ENCODE results near the gene ARPP19. TPM values are rescaled to one million over a fixed set of nuclear protein-coding genes. Genes with fewer than 3 reads are reported as not detected.

Gene ARPP19, protein sequence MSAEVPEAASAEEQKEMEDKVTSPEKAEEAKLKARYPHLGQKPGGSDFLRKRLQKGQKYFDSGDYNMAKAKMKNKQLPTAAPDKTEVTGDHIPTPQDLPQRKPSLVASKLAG
- total RNA-seq (100 to 1,000 TPM; 105 to 130 TPM), polyA plus RNA-seq (10 to 100 TPM; 51.3 to 65.9 TPM)

DNA sequence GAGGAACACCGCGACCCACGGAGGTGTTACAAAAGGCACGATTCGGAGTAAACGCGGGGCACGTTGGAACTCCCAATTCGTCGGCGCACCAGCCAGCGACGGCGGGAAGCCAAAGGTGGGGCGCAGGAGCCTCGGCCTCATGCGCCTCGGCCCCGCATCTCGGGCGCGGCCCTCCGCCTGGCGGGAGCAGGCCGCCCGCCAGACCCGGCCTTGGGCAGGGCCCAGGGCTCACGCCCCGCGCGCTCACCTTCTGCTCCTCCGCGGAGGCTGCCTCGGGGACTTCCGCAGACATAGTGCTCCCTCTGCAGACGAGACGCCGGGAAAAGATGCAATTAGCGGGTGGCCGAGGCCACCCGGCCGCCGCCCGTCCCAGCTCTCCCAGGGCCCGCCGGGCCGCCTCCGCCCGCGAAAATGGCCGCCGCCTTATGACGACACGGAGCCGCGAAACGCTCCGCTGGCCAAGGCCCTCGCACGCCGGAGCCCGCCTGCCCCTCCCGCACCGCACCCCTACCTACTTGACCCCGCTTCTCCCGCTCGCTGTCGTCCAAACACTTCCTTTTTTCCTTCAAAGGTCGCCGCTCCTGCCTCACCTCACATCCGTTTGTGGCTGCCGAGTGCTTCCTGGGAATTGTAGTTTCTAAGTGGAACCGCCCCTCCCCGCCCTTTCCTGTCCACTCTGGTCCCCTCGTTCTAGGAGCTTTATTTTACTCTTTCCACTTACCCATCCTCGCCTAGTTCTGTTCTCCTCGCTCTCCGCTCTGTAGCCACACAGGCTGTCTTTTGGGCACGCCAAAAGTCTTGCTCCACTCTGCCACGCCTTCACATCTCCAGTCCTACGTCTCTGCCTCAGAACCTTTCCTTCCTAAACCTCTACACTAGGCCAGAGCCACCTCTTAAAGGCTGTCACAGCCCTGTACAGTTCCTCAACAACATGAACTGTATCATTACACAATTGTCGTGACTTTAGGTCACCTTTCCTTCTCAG, at the start of gene ARPP19:
Gene ARPP19, minus strand, starts transcription at position 430 of the 985 bp plus-strand sequence. Its CDS starts 138 bp downstream, at position 292.
- H3K9me3 Mint-ChIP-seq: peaks cover 0 to 3% (median 0%) of the 10 kb centered on the region in 8 donors
- H3K4me3 ChIP-seq (ENCODE audit: low read length in 2 of 2): peak within 1 kb of the TSS; percentile 64 to 80
- peaks cover 42% of the 10 kb centered on the region for H3K4me1 ChIP-seq (ENCODE audit: insufficient read depth, low read length)
- ChIA-PET CTCF (ENCODE audit: partially characterized antibody) (interaction anchor here (0.7 to 1.3 kb wide), 6 partner anchors 162 to 289 kb away, joined by 3 read pairs; no protein-coding TSS in a partner anchor), POLR2A (ENCODE audit: partially characterized antibody) (interaction anchor here (0.5 to 1.7 kb wide), 13 partner anchors 10 to 239 kb away, joined by 3 to 14 read pairs (median 4); partner anchors contain the start of genes ATOSA and MYO5A)
- peak within 1 kb of the TSS; percentile 98 to 100 (median 100) for H3K27ac Mint-ChIP-seq
- H3K36me3 ChIP-seq (ENCODE audit: insufficient read depth, low read length): no peaks in the 10 kb centered on the region
- H3K9me3 ChIP-seq (ENCODE audit: control insufficient read depth in 1 of 2, low read length in 2 of 2): no peaks in the 10 kb centered on the region
- intact Hi-C loops (cut with micrococcal nuclease): loop anchor here (1.0 to 10.0 kb wide), 8 partner anchors 40 to 390 kb away; partner anchors contain the start of gene ATOSA
- H3K27ac ChIP-seq (ENCODE audit: low read depth, low read length): peak within 1 kb of the TSS; percentile 98
- DNase-seq: peak; percentile 78 to 84 (median 80)
- no peaks in the 10 kb centered on the region for H3K27me3 Mint-ChIP-seq
- H3K4me1 Mint-ChIP-seq: peaks cover 29 to 44% (median 37%) of the 10 kb centered on the region in 4 donors
- peaks cover 0 to 11% of the 10 kb centered on the region in 2 donors for H3K36me3 Mint-ChIP-seq
- peak within 1 kb of the TSS; percentile 94 to 100 (median 96) for H3K4me3 Mint-ChIP-seq
- H3K27me3 ChIP-seq (ENCODE audit: insufficient read depth, low read length): no peaks in the 10 kb centered on the region

DNA sequence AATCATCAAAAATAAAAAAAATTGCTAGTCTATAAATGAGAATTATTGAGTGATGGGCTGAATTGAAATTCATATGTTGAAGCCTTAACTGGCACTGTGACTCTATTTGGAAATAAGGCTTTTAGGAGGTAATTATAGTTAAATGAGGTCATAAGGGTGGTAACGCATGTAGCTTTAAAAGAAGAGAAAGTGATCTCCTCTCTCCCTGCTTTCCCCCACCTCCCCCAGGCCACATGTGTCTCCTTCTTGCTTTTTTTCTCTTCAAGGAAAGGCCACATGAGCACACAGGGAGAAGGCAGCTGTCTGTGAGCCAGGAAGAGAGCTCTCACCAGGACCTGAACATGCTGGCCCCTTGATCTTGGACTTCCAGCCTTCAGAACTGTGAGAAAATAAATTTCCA, 48.2 kb upstream of the ARPP19 start:
- Histone ChIP-seq H3K9me3 (ENCODE audit: control insufficient read depth in 1 of 2, low read length in 2 of 2) (no peaks in the 10 kb centered on the region), H3K4me1 (ENCODE audit: insufficient read depth, low read length) (no peaks in the 10 kb centered on the region), H3K4me3 (ENCODE audit: low read length in 2 of 2) (no peak overlapping the region), H3K27ac (ENCODE audit: low read depth, low read length) (no peak overlapping the region), H3K27me3 (ENCODE audit: insufficient read depth, low read length) (no peaks in the 10 kb centered on the region), H3K36me3 (ENCODE audit: insufficient read depth, low read length) (peaks cover 12% of the 10 kb centered on the region)
- H3K27ac Mint-ChIP-seq: no peak overlapping the region
- intact Hi-C loops (cut with micrococcal nuclease): no loop called here
- H3K4me3 Mint-ChIP-seq: no peak overlapping the region
- POLR2A ChIA-PET (ENCODE audit: partially characterized antibody): interaction anchor here (0.7 to 1.5 kb wide), 2 partner anchors 26 to 770 kb away, joined by 3 to 5 read pairs; no protein-coding TSS in a partner anchor
- H3K9me3 Mint-ChIP-seq: peaks cover 0 to 2% (median 0%) of the 10 kb centered on the region in 8 donors
- peaks cover 32 to 62% of the 10 kb centered on the region in 2 donors for H3K36me3 Mint-ChIP-seq
- no peak for DNase-seq
- H3K27me3 Mint-ChIP-seq: no peaks in the 10 kb centered on the region
- H3K4me1 Mint-ChIP-seq: peaks cover 0 to 4% (median 1%) of the 10 kb centered on the region in 4 donors
- CTCF ChIA-PET (ENCODE audit: partially characterized antibody): interaction anchor here (0.7 to 1.4 kb wide), 2 partner anchors 62 to 473 kb away, joined by 3 read pairs; partner anchors contain the start of gene ATOSA

DNA sequence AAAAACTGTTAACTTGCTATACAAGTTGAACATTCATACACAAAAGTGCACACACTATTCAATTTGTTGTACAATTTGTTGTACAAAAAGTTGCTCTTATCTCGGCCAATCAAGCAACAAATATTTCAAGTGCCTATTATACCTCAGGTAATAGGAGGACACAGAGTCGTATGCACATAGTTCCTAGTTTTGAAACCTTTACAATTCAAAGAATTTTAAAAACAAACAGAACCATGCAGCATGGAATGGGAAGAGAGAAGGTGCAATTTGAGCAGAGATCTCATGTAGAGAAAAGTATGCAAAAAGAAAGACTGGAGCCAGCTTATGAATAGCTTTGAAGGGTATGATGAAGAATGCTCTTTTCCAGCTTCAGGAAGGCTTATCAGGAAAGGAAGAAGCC, 46.5 kb upstream of the ARPP19 start:
- ChIA-PET CTCF (ENCODE audit: partially characterized antibody) (interaction anchor here (1.0 kb wide), 1 partner anchor 116 kb away, joined by 3 read pairs; no protein-coding TSS in a partner anchor), POLR2A (ENCODE audit: partially characterized antibody) (no interaction called here)
- H3K27ac ChIP-seq (ENCODE audit: low read depth, low read length): no peak overlapping the region
- Mint-ChIP-seq H3K4me3 (no peak overlapping the region), H3K27me3 (no peaks in the 10 kb centered on the region), H3K36me3 (peaks cover 32 to 55% of the 10 kb centered on the region in 2 donors), H3K9me3 (peaks cover 0 to 2% (median 0%) of the 10 kb centered on the region in 8 donors), H3K4me1 (peaks cover 0 to 4% (median under 1%) of the 10 kb centered on the region in 4 donors), H3K27ac (peak overlapping the region in 1 of 7 donors; percentile 15)
- H3K4me1 ChIP-seq (ENCODE audit: insufficient read depth, low read length): no peaks in the 10 kb centered on the region
- intact Hi-C loops (cut with micrococcal nuclease): no loop called here
- DNase-seq: no peak
- no peak overlapping the region for H3K4me3 ChIP-seq (ENCODE audit: low read length in 2 of 2)
- H3K27me3 ChIP-seq (ENCODE audit: insufficient read depth, low read length): no peaks in the 10 kb centered on the region
- H3K36me3 ChIP-seq (ENCODE audit: insufficient read depth, low read length): peaks cover 23% of the 10 kb centered on the region
- H3K9me3 ChIP-seq (ENCODE audit: control insufficient read depth in 1 of 2, low read length in 2 of 2): no peaks in the 10 kb centered on the region

DNA sequence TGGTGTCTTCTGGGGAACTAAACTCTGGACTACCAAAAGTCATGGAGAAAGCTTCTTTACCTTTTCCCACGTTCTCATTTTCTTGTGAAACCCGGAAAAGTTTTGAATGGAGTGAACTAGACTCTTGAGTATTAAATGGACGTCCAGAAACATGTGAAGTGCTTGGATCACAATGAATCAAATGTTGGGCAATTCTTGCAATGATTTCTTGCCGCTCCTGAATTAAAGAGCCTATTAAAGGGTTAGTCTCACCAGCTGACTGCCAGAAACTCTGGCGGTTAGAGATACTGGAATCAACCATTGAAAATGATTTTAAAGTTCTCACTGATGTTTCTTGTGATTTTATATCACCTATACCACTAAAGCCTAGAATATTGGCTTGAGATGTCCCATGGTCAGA, 40.8 kb upstream of the ARPP19 start:
- Mint-ChIP-seq H3K27me3 (no peaks in the 10 kb centered on the region), H3K36me3 (peaks cover 24 to 50% of the 10 kb centered on the region in 2 donors), H3K4me3 (no peak overlapping the region), H3K9me3 (no peaks in the 10 kb centered on the region), H3K4me1 (peaks cover 0 to 1% (median 0%) of the 10 kb centered on the region in 4 donors), H3K27ac (no peak overlapping the region)
- intact Hi-C loops (cut with micrococcal nuclease): loop anchor here (10.0 kb wide), 1 partner anchor 125 kb away; no protein-coding TSS in a partner anchor
- no peak for DNase-seq
- POLR2A ChIA-PET (ENCODE audit: partially characterized antibody): no interaction called here
- Histone ChIP-seq H3K36me3 (ENCODE audit: insufficient read depth, low read length) (peaks cover 34% of the 10 kb centered on the region), H3K4me1 (ENCODE audit: insufficient read depth, low read length) (no peaks in the 10 kb centered on the region), H3K27me3 (ENCODE audit: insufficient read depth, low read length) (no peaks in the 10 kb centered on the region), H3K9me3 (ENCODE audit: control insufficient read depth in 1 of 2, low read length in 2 of 2) (no peaks in the 10 kb centered on the region), H3K27ac (ENCODE audit: low read depth, low read length) (no peak overlapping the region), H3K4me3 (ENCODE audit: low read length in 2 of 2) (no peak overlapping the region)
- CTCF ChIA-PET (ENCODE audit: partially characterized antibody): interaction anchor here (1.6 kb wide), 1 partner anchor 11 kb away, joined by 5 read pairs; no protein-coding TSS in a partner anchor

DNA sequence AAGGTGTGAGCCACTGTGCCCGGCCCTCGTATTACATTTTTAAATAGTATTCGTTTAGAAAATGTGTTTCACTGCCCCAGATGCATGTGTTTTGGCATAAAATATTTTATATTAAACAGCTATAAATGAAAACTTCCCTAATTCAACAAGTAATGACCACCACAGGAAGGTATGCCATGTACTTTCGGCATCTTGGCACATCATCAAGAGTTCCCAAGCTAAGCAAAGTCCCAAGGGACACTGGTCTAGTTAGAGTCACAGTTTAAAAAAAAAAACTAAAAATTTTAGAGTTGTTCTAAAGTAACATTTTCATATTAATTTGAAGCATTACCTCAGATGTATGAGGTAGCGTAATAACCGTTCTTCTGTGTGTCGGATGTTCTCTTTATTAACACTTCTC, 15.6 kb upstream of the ARPP19 start:
- H3K27me3 Mint-ChIP-seq: no peaks in the 10 kb centered on the region
- H3K4me1 Mint-ChIP-seq: no peaks in the 10 kb centered on the region
- Histone ChIP-seq H3K27ac (ENCODE audit: low read depth, low read length) (no peak overlapping the region), H3K9me3 (ENCODE audit: control insufficient read depth in 1 of 2, low read length in 2 of 2) (no peaks in the 10 kb centered on the region), H3K4me1 (ENCODE audit: insufficient read depth, low read length) (no peaks in the 10 kb centered on the region), H3K27me3 (ENCODE audit: insufficient read depth, low read length) (no peaks in the 10 kb centered on the region), H3K36me3 (ENCODE audit: insufficient read depth, low read length) (peaks cover 12% of the 10 kb centered on the region), H3K4me3 (ENCODE audit: low read length in 2 of 2) (no peak overlapping the region)
- intact Hi-C loops (cut with micrococcal nuclease): no loop called here
- H3K9me3 Mint-ChIP-seq: no peaks in the 10 kb centered on the region
- DNase-seq: no peak
- H3K27ac Mint-ChIP-seq: no peak overlapping the region
- H3K4me3 Mint-ChIP-seq: no peak overlapping the region
- ChIA-PET POLR2A (ENCODE audit: partially characterized antibody) (no interaction called here), CTCF (ENCODE audit: partially characterized antibody) (interaction anchor here (0.7 to 3.6 kb wide), 4 partner anchors 8 to 253 kb away, joined by 3 to 12 read pairs (median 3); no protein-coding TSS in a partner anchor)
- H3K36me3 Mint-ChIP-seq: peaks cover 31 to 61% of the 10 kb centered on the region in 2 donors

DNA sequence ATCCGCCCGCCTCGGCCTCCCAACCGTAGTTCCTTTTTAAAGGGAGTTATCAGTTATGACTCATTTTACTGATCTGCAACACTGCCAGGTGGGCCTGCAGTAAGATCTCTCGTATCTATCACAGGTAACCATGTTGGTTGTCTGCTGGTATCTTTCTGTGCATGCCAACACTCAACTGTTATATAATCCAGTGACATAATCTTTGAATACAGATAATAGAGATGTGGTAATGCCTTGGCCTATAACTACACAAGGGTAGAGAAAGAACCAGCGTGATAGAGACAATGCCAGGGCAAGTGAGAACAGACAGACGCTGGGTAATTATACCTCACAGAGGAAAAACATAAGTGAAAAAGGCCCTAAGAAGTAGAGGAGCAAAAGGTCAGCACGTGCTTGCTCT, 11.0 kb upstream of the ARPP19 start:
- Mint-ChIP-seq H3K4me3 (no peak overlapping the region), H3K4me1 (no peaks in the 10 kb centered on the region), H3K27me3 (no peaks in the 10 kb centered on the region), H3K27ac (peak overlapping the region in 1 of 7 donors; percentile 72), H3K36me3 (peaks cover 22 to 41% of the 10 kb centered on the region in 2 donors), H3K9me3 (no peaks in the 10 kb centered on the region)
- Histone ChIP-seq H3K27ac (ENCODE audit: low read depth, low read length) (no peak overlapping the region), H3K9me3 (ENCODE audit: control insufficient read depth in 1 of 2, low read length in 2 of 2) (no peaks in the 10 kb centered on the region), H3K4me3 (ENCODE audit: low read length in 2 of 2) (no peak overlapping the region), H3K27me3 (ENCODE audit: insufficient read depth, low read length) (no peaks in the 10 kb centered on the region), H3K4me1 (ENCODE audit: insufficient read depth, low read length) (no peaks in the 10 kb centered on the region), H3K36me3 (ENCODE audit: insufficient read depth, low read length) (peaks cover 12% of the 10 kb centered on the region)
- POLR2A ChIA-PET (ENCODE audit: partially characterized antibody): no interaction called here
- no peak for DNase-seq
- CTCF ChIA-PET (ENCODE audit: partially characterized antibody): no interaction called here
- intact Hi-C loops (cut with micrococcal nuclease): no loop called here
